A673 (cell line): ENCODE data around the gene HNRNPA3. TPM values are rescaled to one million over a fixed set of nuclear protein-coding genes. Genes with fewer than 3 reads are reported as not detected.

ENCODE experiments used
- BruUV-seq: library from RNA; stranded (reverse); fragments of 400-500 nt; replicated peaks from 2 replicates; lab custom pipeline; 2021; lab: Mats Ljungman, UMichigan
- CTCF ChIA-PET: fragments of 300-600 bp; sonication (Branson Sonifier 250); formaldehyde crosslinking; loops from one replicate; lab custom pipeline; 2022; ENCODE audit warnings: antibody characterized with exemption; lab: Charles Lee
- POLR2A ChIA-PET: fragments of 300-600 bp; sonication (Branson Sonifier 250); formaldehyde crosslinking; loops from one replicate; lab custom pipeline; 2022; ENCODE audit warnings: antibody characterized with exemption; ENCODE audit not compliant: low non-redundant PET; lab: Charles Lee
- DNase-seq: peaks from one replicate; pipeline ENCODE4 v3.0.0-alpha.2; 2015; ENCODE audit warnings: low spot score
- H3K27ac ChIP-seq: fragments of 200-600 bp; sonication (generic); 2 replicates; pipeline ENCODE4 v1.5.1; 2016; ENCODE audit warnings: mixed run types, low read depth, mild to moderate bottlenecking, mixed read lengths, antibody characterized with exemption, low read length; ENCODE audit not compliant: poor library complexity, severe bottlenecking
- H3K27me3 ChIP-seq: fragments of 200-600 bp; sonication (generic); replicated peaks from 2 replicates; pipeline ENCODE4 v1.6.1; 2017; ENCODE audit warnings: mixed run types, low read depth, mild to moderate bottlenecking, mixed read lengths, antibody characterized with exemption, low read length; ENCODE audit not compliant: insufficient read depth, poor library complexity
- H3K36me3 ChIP-seq: fragments of 200-600 bp; sonication (generic); 2 replicates; pipeline ENCODE4 v1.6.1; 2016; ENCODE audit warnings: mixed run types, mild to moderate bottlenecking, mixed read lengths, antibody characterized with exemption, low read length; ENCODE audit not compliant: insufficient read depth, poor library complexity, severe bottlenecking
- H3K4me1 ChIP-seq: fragments of 200-600 bp; sonication (generic); 2 replicates; pipeline ENCODE4 v1.6.1; 2017; ENCODE audit warnings: mixed run types, mild to moderate bottlenecking, mixed read lengths, antibody characterized with exemption, low read length; ENCODE audit not compliant: insufficient read depth, poor library complexity, severe bottlenecking
- H3K4me3 ChIP-seq: fragments of 200-600 bp; sonication (generic); 2 replicates; pipeline ENCODE4 v1.5.1; 2016; ENCODE audit warnings: low read depth, mixed run types, mild to moderate bottlenecking, mixed read lengths, low read length; ENCODE audit not compliant: poor library complexity, severe bottlenecking
- H3K9me3 ChIP-seq: fragments of 200-600 bp; sonication (generic); 2 replicates; pipeline ENCODE4 v1.6.1; 2016; ENCODE audit warnings: mixed run types, low read depth, mild to moderate bottlenecking, mixed read lengths, antibody characterized with exemption, low read length; ENCODE audit not compliant: poor library complexity, severe bottlenecking
- CTCF ChIP-seq: fragments of 300-800, 200-600 bp; sonication (generic); conservative IDR thresholded peaks from 2 replicates; pipeline ENCODE4 v1.5.1; 2017; ENCODE audit warnings: low read depth, mild to moderate bottlenecking, antibody characterized with exemption, low read length, moderate library complexity, mixed read lengths
- EZH2 ChIP-seq: fragments of 200-600 bp; sonication (generic); IDR thresholded peaks from 2 replicates; pipeline ENCODE4 v1.6.1; 2017; ENCODE audit warnings: borderline replicate concordance, low read depth, mild to moderate bottlenecking, mixed read lengths, antibody characterized with exemption, low read length; ENCODE audit not compliant: poor library complexity, severe bottlenecking
- intact Hi-C: fragments of 100-400 bp; cut with micrococcal nuclease; formaldehyde crosslinking; loops from one replicate; pipeline ENCODE4 v1.10.0; 2022; ENCODE audit not compliant: unreplicated experiment
- total RNA-seq: library from RNA; stranded (reverse); gene quantifications from 2 replicates; pipeline ENCODE4 v1.2.3, GENCODE V29; 2021

The HNRNPA3 gene
- total RNA-seq, 1 experiment from 2014 or later: 462 TPM

GRCh38 chr2:177201919-177202346, 10.7 kb upstream of the HNRNPA3 start:
- ChIA-PET CTCF (no interaction called here), POLR2A (no interaction called here)
- TF ChIP-seq CTCF (no peak), EZH2 (no peak)
- H3K9me3 ChIP-seq: no peaks in the 10 kb centered on the region
- H3K4me1 ChIP-seq: peaks cover 8% of the 10 kb centered on the region
- no peak overlapping the region for H3K27ac ChIP-seq
- H3K36me3 ChIP-seq: no peaks in the 10 kb centered on the region
- BruUV-seq: no TSS peak
- no peak overlapping the region for H3K4me3 ChIP-seq
- H3K27me3 ChIP-seq: no peaks in the 10 kb centered on the region
- intact Hi-C loops: no loop called here
- no peak for DNase-seq

GRCh38 chr2:177204417-177204816, 8.2 kb upstream of the HNRNPA3 start:
- Histone ChIP-seq H3K27me3 (no peaks in the 10 kb centered on the region), H3K4me3 (no peak overlapping the region), H3K27ac (no peak overlapping the region), H3K36me3 (no peaks in the 10 kb centered on the region), H3K9me3 (no peaks in the 10 kb centered on the region), H3K4me1 (peaks cover 8% of the 10 kb centered on the region)
- intact Hi-C loops: no loop called here
- TF ChIP-seq CTCF (no peak), EZH2 (no peak)
- ChIA-PET POLR2A (no interaction called here), CTCF (no interaction called here)
- DNase-seq: no peak
- no TSS peak for BruUV-seq

- Histone ChIP-seq H3K36me3 (no peaks in the 10 kb centered on the region), H3K4me1 (peaks cover 14% of the 10 kb centered on the region), H3K9me3 (no peaks in the 10 kb centered on the region), H3K4me3 (no peak overlapping the region), H3K27me3 (no peaks in the 10 kb centered on the region), H3K27ac (no peak overlapping the region)
- CTCF ChIA-PET: no interaction called here
- no peak for TF ChIP-seq EZH2
- no peak for TF ChIP-seq CTCF
- DNase-seq: no peak
- POLR2A ChIA-PET: no interaction called here
- BruUV-seq: no TSS peak
- intact Hi-C loops: no loop called here
These were observed 5.5 kb upstream of the HNRNPA3 start for GRCh38 chr2:177207101-177207500.
